M059J (cell line): ENCODE data around the gene WDR75. TPM values are rescaled to one million over a fixed set of nuclear protein-coding genes. Genes with fewer than 3 reads are reported as not detected.
A peak's percentile ranks its signal among the peaks of the same experiment; 100 is the strongest.
"Not testable (repeated sequence)": the region's sequence is repeated elsewhere in the genome, so short reads cannot be mapped to it uniquely, and the experiment has no call there.

Experiments used
- DNase-seq: peaks from one replicate; pipeline ENCODE4 v3.0.0-alpha.2; 2012; ENCODE audit warnings: low read depth
- total RNA-seq: library from RNA; depleted of rRNA; stranded (reverse); fragments of >200 nt; shearing (Covaris generic); gene quantifications from 2 replicates; pipeline ENCODE4 v1.2.3, GENCODE V29; 2014

The WDR75 gene
- total RNA-seq, 1 experiment from 2014 or later = 36.9 TPM

- no peak for DNase-seq
These were observed 679 bp upstream of the WDR75 start for GRCh38 chr2:189440644-189440946.

- no peak for DNase-seq
These were observed 418 bp downstream of the WDR75 start for GRCh38 chr2:189441709-189442074.

GRCh38 chr2:189442468-189442867, 1.2 kb downstream of the WDR75 start:
- DNase-seq = no peak

GRCh38 chr2:189444322-189444721, 3.0 kb downstream of the WDR75 start:
- peak; percentile 40 for DNase-seq

- DNase-seq = no peak
These were observed 5.5 kb downstream of the WDR75 start for GRCh38 chr2:189446780-189447179.

GRCh38 chr2:189454009-189454408, 12.7 kb downstream of the WDR75 start:
- DNase-seq = no peak

GRCh38 chr2:189465076-189465475, 23.8 kb downstream of the WDR75 start:
- DNase-seq = no peak

GRCh38 chr2:189465478-189465877, 24.2 kb downstream of the WDR75 start:
- DNase-seq = no peak

- DNase-seq = no peak
These were observed 24.8 kb downstream of the WDR75 start for GRCh38 chr2:189466046-189466445.

GRCh38 chr2:189466656-189467055, 25.4 kb downstream of the WDR75 start:
- peak; percentile 15 for DNase-seq

GRCh38 chr2:189467160-189467559, 25.9 kb downstream of the WDR75 start:
- DNase-seq = no peak

GRCh38 chr2:189467593-189467992, 26.3 kb downstream of the WDR75 start:
- no peak for DNase-seq

GRCh38 chr2:189474526-189474925, 33.3 kb downstream of the WDR75 start:
- DNase-seq = no peak

GRCh38 chr2:189477756-189478155, 36.5 kb downstream of the WDR75 start:
- DNase-seq = no peak

GRCh38 chr2:189478289-189478688, 37.0 kb downstream of the WDR75 start:
- DNase-seq = not testable (repeated sequence)

- no peak for DNase-seq
These were observed 39.8 kb downstream of the WDR75 start for GRCh38 chr2:189481071-189481470.

- DNase-seq = no peak
These were observed 42.3 kb downstream of the WDR75 start for GRCh38 chr2:189483571-189483970.

GRCh38 chr2:189483980-189484740, 42.9 kb downstream of the WDR75 start:
- no peak for DNase-seq

- no peak for DNase-seq
These were observed 43.9 kb downstream of the WDR75 start for GRCh38 chr2:189485146-189485545.

GRCh38 chr2:189486237-189486770, 45.0 kb downstream of the WDR75 start:
- DNase-seq = no peak

GRCh38 chr2:189487283-189488007, 46.2 kb downstream of the WDR75 start:
- DNase-seq = peak; percentile 4

GRCh38 chr2:189488008-189488310, 46.7 kb downstream of the WDR75 start:
- no peak for DNase-seq

- DNase-seq = peak; percentile 22
These were observed 51.2 kb downstream of the WDR75 start for GRCh38 chr2:189492451-189492850.
